ENCODE results near the gene ARF3. TPM values are rescaled to one million over a fixed set of nuclear protein-coding genes. Genes with fewer than 3 reads are reported as not detected.
A peak's percentile ranks its signal among the peaks of the same experiment; 100 is the strongest.

The ARF3 gene
- total and polyA plus RNA-seq, 2 of the 13 experiments (the other 11 are each of a cell fraction or from before 2014, with no cell fraction given): 53.8 to 57.9 TPM

DNA sequence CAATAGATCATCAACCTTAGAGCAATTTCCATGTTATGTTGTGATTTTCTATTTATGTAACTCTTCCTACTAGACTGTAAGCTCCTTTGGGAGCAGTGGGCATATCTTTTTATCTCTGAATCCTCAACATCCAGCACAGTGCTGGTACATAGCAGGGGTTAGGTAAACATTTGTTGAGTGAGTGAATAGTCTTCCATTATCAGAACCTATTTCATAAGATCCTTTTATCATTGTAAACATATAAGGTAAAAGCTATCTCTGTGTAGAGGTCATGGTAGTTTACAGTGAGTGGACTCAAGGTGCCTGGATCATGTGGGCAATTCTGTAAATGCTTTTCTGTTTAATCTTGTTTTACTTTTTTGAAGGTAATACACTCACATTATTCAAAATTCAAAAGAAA is 47.1 kb downstream of the ARF3 start (continued):
- TF ChIP-seq, protein P1, sequence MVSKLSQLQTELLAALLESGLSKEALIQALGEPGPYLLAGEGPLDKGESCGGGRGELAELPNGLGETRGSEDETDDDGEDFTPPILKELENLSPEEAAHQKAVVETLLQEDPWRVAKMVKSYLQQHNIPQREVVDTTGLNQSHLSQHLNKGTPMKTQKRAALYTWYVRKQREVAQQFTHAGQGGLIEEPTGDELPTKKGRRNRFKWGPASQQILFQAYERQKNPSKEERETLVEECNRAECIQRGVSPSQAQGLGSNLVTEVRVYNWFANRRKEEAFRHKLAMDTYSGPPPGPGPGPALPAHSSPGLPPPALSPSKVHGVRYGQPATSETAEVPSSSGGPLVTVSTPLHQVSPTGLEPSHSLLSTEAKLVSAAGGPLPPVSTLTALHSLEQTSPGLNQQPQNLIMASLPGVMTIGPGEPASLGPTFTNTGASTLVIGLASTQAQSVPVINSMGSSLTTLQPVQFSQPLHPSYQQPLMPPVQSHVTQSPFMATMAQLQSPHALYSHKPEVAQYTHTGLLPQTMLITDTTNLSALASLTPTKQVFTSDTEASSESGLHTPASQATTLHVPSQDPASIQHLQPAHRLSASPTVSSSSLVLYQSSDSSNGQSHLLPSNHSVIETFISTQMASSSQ (IDR thresholded peaks at IDR 0.05; ENCODE audit: low read depth): peak; percentile 75
- TF ChIP-seq, protein P1 (CRISPR knock-in tag; IDR thresholded peaks at IDR 0.05; ENCODE audit: borderline replicate concordance): peak; percentile 91; the same call in 1 of the 2 replicates
- TF ChIP-seq SP5 (CRISPR knock-in tag; IDR thresholded peaks at IDR 0.05; ENCODE audit: borderline replicate concordance, low read depth): peak; percentile 72
- 0 out of 2 replicates have a peak, but pooled peaks have one; percentile 40 for TF ChIP-seq JUND (CRISPR knock-in tag; IDR thresholded peaks at IDR 0.05)
- 0 out of 2 replicates have a peak, but pooled peaks have one; percentile 53 for TF ChIP-seq MED13 (CRISPR knock-in tag; IDR thresholded peaks at IDR 0.05)
- TF ChIP-seq HIVEP1 (CRISPR knock-in tag; IDR thresholded peaks at IDR 0.05): no peak
- TF ChIP-seq, protein P2, sequence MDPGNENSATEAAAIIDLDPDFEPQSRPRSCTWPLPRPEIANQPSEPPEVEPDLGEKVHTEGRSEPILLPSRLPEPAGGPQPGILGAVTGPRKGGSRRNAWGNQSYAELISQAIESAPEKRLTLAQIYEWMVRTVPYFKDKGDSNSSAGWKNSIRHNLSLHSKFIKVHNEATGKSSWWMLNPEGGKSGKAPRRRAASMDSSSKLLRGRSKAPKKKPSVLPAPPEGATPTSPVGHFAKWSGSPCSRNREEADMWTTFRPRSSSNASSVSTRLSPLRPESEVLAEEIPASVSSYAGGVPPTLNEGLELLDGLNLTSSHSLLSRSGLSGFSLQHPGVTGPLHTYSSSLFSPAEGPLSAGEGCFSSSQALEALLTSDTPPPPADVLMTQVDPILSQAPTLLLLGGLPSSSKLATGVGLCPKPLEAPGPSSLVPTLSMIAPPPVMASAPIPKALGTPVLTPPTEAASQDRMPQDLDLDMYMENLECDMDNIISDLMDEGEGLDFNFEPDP (CRISPR knock-in tag; conservative IDR thresholded peaks at IDR 0.05): no peak
- TF ChIP-seq ZNF552 (CRISPR knock-in tag; IDR thresholded peaks at IDR 0.05; ENCODE audit: borderline replicate concordance): no peak
- TF ChIP-seq, protein P3, sequence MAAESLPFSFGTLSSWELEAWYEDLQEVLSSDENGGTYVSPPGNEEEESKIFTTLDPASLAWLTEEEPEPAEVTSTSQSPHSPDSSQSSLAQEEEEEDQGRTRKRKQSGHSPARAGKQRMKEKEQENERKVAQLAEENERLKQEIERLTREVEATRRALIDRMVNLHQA (CRISPR knock-in tag; IDR thresholded peaks at IDR 0.05): no peak
- TF ChIP-seq, protein P4, sequence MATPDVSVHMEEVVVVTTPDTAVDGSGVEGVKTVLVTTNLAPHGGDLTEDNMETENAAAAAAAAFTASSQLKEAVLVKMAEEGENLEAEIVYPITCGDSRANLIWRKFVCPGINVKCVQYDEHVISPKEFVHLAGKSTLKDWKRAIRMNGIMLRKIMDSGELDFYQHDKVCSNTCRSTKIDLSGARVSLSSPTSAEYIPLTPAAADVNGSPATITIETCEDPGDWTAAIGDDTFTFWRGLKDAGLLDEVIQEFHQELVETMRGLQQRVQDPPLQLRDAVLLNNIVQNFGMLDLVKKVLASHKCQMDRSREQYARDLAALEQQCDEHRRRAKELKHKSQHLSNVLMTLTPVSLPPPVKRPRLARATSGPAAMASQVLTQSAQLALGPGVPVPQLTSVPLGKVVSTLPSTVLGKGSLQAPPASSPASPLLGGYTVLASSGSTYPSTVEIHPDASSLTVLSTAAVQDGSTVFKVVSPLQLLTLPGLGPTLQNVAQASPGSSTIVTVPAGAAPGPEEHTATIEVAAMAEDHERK (CRISPR knock-in tag; IDR thresholded peaks at IDR 0.05; ENCODE audit: low read depth): 0 out of 2 replicates have a peak, but pooled peaks have one; percentile 31
- TF ChIP-seq, protein P5, sequence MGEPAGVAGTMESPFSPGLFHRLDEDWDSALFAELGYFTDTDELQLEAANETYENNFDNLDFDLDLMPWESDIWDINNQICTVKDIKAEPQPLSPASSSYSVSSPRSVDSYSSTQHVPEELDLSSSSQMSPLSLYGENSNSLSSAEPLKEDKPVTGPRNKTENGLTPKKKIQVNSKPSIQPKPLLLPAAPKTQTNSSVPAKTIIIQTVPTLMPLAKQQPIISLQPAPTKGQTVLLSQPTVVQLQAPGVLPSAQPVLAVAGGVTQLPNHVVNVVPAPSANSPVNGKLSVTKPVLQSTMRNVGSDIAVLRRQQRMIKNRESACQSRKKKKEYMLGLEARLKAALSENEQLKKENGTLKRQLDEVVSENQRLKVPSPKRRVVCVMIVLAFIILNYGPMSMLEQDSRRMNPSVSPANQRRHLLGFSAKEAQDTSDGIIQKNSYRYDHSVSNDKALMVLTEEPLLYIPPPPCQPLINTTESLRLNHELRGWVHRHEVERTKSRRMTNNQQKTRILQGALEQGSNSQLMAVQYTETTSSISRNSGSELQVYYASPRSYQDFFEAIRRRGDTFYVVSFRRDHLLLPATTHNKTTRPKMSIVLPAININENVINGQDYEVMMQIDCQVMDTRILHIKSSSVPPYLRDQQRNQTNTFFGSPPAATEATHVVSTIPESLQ (CRISPR knock-in tag; conservative IDR thresholded peaks at IDR 0.05): no peak
- TF ChIP-seq RORA (CRISPR knock-in tag; IDR thresholded peaks at IDR 0.05): no peak
- no peak for TF ChIP-seq MYC (CRISPR knock-in tag; IDR thresholded peaks at IDR 0.05; ENCODE audit: borderline replicate concordance)
- no peak for TF ChIP-seq ZNF672 (CRISPR knock-in tag; IDR thresholded peaks at IDR 0.05)
- 0 out of 2 replicates have a peak, but pooled peaks have one; percentile 27 for TF ChIP-seq TP53 (CRISPR knock-in tag; conservative IDR thresholded peaks at IDR 0.05)
- TF ChIP-seq FOXK2 (IDR thresholded peaks at IDR 0.05): peak; percentile 17; the same call in 1 of the 2 replicates
- TF ChIP-seq, protein P6, sequence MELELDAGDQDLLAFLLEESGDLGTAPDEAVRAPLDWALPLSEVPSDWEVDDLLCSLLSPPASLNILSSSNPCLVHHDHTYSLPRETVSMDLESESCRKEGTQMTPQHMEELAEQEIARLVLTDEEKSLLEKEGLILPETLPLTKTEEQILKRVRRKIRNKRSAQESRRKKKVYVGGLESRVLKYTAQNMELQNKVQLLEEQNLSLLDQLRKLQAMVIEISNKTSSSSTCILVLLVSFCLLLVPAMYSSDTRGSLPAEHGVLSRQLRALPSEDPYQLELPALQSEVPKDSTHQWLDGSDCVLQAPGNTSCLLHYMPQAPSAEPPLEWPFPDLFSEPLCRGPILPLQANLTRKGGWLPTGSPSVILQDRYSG (CRISPR knock-in tag; IDR thresholded peaks at IDR 0.05): no peak
- TF ChIP-seq, protein P7, sequence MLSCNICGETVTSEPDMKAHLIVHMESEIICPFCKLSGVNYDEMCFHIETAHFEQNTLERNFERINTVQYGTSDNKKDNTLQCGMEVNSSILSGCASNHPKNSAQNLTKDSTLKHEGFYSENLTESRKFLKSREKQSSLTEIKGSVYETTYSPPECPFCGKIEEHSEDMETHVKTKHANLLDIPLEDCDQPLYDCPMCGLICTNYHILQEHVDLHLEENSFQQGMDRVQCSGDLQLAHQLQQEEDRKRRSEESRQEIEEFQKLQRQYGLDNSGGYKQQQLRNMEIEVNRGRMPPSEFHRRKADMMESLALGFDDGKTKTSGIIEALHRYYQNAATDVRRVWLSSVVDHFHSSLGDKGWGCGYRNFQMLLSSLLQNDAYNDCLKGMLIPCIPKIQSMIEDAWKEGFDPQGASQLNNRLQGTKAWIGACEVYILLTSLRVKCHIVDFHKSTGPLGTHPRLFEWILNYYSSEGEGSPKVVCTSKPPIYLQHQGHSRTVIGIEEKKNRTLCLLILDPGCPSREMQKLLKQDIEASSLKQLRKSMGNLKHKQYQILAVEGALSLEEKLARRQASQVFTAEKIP (CRISPR knock-in tag; IDR thresholded peaks at IDR 0.05; ENCODE audit: borderline replicate concordance): no peak

Data from HepG2 (cell line).